Measurements from ENCODE around the gene FRMD3.

DNA sequence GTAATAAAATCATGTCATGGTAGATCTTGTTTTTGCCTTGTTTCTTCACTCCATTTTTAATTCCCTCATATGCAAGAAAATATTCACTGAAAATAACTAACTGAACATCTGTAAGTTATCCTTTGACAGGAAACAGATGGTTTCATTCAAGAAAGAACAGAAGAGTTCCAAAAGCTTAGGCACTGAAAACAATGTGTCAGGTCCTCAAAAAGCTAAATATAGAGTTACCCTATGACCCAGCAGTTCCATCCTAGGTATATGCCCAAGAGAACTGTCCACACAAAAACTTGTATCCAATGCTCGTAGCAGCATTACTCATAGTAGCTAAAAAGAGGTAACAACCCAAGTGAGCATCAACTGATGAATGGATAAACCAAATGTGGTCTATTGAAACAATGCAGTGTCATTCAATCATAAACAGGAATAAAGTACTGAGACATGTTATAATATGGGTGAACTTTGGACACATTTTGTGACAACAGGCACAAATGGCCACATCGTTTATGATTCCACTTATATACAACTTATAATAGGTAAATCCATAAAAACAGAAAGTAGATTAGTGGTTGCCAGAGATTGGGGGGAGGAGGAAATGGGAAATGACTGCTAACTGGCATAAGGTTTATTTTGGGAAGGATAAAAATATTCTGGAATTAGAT lies 231.0 kb downstream of the FRMD3 start:
- no peak for TF ChIP-seq EZH2 (IDR thresholded peaks at IDR 0.05; ENCODE audit: low read depth)
- TF ChIP-seq, protein P1, sequence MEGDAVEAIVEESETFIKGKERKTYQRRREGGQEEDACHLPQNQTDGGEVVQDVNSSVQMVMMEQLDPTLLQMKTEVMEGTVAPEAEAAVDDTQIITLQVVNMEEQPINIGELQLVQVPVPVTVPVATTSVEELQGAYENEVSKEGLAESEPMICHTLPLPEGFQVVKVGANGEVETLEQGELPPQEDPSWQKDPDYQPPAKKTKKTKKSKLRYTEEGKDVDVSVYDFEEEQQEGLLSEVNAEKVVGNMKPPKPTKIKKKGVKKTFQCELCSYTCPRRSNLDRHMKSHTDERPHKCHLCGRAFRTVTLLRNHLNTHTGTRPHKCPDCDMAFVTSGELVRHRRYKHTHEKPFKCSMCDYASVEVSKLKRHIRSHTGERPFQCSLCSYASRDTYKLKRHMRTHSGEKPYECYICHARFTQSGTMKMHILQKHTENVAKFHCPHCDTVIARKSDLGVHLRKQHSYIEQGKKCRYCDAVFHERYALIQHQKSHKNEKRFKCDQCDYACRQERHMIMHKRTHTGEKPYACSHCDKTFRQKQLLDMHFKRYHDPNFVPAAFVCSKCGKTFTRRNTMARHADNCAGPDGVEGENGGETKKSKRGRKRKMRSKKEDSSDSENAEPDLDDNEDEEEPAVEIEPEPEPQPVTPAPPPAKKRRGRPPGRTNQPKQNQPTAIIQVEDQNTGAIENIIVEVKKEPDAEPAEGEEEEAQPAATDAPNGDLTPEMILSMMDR (conservative IDR thresholded peaks at IDR 0.05): no peak
